GM19023 (cell line): Measurements from ENCODE around the gene CLDN34.
A peak's percentile ranks its signal among the peaks of the same experiment; 100 is the strongest.

Experiments
- ATAC-seq: cut with Tn5 transposase; IDR thresholded peaks from one replicate; pipeline ENCODE4 v1.9.1; 2021; ENCODE audit warnings: mild to moderate bottlenecking, moderate library complexity; ENCODE audit not compliant: unreplicated experiment

Gene CLDN34

GRCh38 chrX:10014462-10015354 is 47.5 kb downstream of the CLDN34 start:
- peak; percentile 82 for ATAC-seq

- ATAC-seq: peak; percentile 22
Observed at GRCh38 chrX:10015355-10015722, 48.2 kb downstream of the CLDN34 start.

GRCh38 chrX:10015723-10016518 is 48.8 kb downstream of the CLDN34 start:
- no peak for ATAC-seq

- no peak for ATAC-seq
Observed at GRCh38 chrX:10016519-10017132, 49.5 kb downstream of the CLDN34 start.

- no peak for ATAC-seq
Observed at GRCh38 chrX:10017872-10018271, 50.7 kb downstream of the CLDN34 start.
